HUES64 (cell line): Measurements from ENCODE around the gene CELA3B.

ENCODE experiments used
- H3K27ac ChIP-seq: 2 replicates; pipeline ENCODE4 v1.7.0; 2013; ENCODE audit warnings: low read depth, low read length, inconsistent platforms
- H3K27me3 ChIP-seq: 2 replicates; pipeline ENCODE4 v1.6.1; 2013; ENCODE audit warnings: mild to moderate bottlenecking, low read length; ENCODE audit not compliant: insufficient read depth
- H3K36me3 ChIP-seq: 2 replicates; pipeline ENCODE4 v1.6.1; 2013; ENCODE audit warnings: mild to moderate bottlenecking, low read length; ENCODE audit not compliant: insufficient read depth
- H3K4me1 ChIP-seq: 2 replicates; pipeline ENCODE4 v1.6.1; 2013; ENCODE audit warnings: mild to moderate bottlenecking, low read length, moderate library complexity; ENCODE audit not compliant: insufficient read depth
- H3K4me3 ChIP-seq: 2 replicates; pipeline ENCODE4 v1.5.1; 2013; ENCODE audit warnings: mild to moderate bottlenecking, low read length, moderate library complexity
- H3K9ac ChIP-seq: 2 replicates; pipeline ENCODE4 v1.6.1; 2013; ENCODE audit warnings: mild to moderate bottlenecking, low read depth, low read length
- H3K9me3 ChIP-seq: 2 replicates; pipeline ENCODE4 v1.6.1; 2013; ENCODE audit warnings: low read depth, low read length; ENCODE audit not compliant: insufficient read depth
- WGBS: fragments of 150-250, 120-280 bp; methylation state at CpG from one replicate; pipeline ENCODE4 v1.1.7; 2013; ENCODE audit warnings: missing lambda C conversion rate; 5-methylcytosine and 5-hydroxymethylcytosine counted together

Gene CELA3B

DNA sequence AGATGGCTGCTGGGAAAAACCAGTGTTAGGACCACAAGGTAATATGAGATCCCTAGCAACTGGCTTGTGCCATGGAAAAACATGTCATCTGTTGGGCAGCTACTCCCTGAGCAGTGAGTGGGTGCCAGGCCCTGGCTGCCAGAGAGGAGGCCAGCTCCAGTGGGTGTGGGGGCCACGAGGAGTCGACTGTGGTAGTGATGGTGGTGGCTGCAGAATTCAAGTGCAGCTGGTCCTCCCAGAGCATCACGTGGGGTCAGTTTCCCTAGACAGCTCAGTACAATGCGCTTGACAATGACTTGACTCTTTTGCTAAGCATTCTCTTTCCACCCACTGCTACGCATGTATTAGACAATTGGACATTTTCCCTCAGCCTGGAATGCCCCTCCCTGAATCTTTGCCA is 61.2 kb downstream of the CELA3B start:
- Histone ChIP-seq H3K9me3 (no peaks in the 10 kb centered on the region), H3K36me3 (no peaks in the 10 kb centered on the region), H3K4me1 (peaks cover 13% of the 10 kb centered on the region), H3K4me3 (no peak overlapping the region), H3K9ac (no peak overlapping the region), H3K27me3 (no peaks in the 10 kb centered on the region), H3K27ac (no peak overlapping the region)
- 94% methylated on average over 5 of the region's 5 CpGs for WGBS
